NT2/D1 (cell line): ENCODE results near the gene CACNA1D.

Experiments
- SUZ12 ChIP-seq: IDR thresholded peaks from 2 replicates; pipeline ENCODE4 v1.6.1; 2011; ENCODE audit not compliant: insufficient read length, insufficient read depth; ENCODE audit errors: extremely low read depth
- ZNF274 ChIP-seq: IDR thresholded peaks from 2 replicates; pipeline ENCODE4 v1.6.1; 2011; ENCODE audit warnings: mild to moderate bottlenecking, low read depth, low read length

GRCh38 chr3:53800041-53800906, 305.9 kb downstream of the CACNA1D start:
- TF ChIP-seq ZNF274 (no peak), SUZ12 (no peak)
